ENCODE measurements around the gene SLC38A4. TPM values are rescaled to one million over a fixed set of nuclear protein-coding genes. Genes with fewer than 3 reads are reported as not detected.

Gene SLC38A4, protein sequence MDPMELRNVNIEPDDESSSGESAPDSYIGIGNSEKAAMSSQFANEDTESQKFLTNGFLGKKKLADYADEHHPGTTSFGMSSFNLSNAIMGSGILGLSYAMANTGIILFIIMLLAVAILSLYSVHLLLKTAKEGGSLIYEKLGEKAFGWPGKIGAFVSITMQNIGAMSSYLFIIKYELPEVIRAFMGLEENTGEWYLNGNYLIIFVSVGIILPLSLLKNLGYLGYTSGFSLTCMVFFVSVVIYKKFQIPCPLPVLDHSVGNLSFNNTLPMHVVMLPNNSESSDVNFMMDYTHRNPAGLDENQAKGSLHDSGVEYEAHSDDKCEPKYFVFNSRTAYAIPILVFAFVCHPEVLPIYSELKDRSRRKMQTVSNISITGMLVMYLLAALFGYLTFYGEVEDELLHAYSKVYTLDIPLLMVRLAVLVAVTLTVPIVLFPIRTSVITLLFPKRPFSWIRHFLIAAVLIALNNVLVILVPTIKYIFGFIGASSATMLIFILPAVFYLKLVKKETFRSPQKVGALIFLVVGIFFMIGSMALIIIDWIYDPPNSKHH
- 1.1 and 1.4 TPM in 2 replicates for total RNA-seq

DNA sequence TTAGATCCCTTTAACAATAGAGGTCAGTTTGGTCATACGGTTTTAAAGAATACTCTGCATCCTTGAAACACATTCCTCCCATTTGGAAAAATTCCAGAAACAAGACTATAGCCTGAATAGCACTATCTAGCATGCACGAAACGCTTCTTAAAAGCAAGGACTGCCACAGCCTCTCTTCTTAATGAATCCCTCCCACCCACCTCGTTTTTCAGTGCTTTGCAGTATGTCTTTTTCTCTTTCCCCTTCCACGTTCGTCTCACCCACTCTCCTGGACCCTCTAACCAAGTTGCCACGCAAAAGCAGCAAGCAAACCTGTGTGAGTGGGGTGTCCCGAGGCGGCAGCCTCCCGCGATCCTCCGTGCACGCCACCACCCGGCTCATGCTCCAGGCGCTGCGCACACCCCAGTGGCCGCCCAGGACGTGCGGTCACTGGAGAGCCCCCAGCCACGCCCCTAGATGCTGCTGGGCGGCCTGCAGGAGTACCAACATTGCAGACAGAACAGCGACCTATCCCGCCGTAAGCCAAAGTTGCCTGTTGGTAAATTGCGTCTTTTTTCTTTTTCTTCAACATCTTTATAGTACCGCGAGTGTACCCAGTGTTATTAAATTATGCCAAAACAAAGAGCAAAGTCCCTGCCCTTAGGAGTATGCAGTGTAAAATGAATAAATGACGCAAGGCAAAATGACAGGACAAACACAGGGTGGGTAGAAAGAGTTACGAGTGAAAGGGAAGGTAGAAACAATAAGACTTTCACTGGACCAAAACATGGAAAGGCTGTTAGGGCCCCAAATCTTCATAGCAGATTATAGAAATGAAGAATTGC lies at the start of gene SLC38A4:
Gene SLC38A4 (minus strand): TSS at position 407 of the 824 bp plus-strand sequence. CDS start 32,926 bp downstream, outside the sequence.

